ENCODE measurements around the gene PRX. TPM values are rescaled to one million over a fixed set of nuclear protein-coding genes. Genes with fewer than 3 reads are reported as not detected.
A peak's percentile ranks its signal among the peaks of the same experiment; 100 is the strongest.

Gene PRX
- total and polyA plus RNA-seq, 2 of the 13 experiments (the other 11 are each of a cell fraction or from before 2014, with no cell fraction given), result 0.66 TPM

- TF ChIP-seq HMGXB4 (CRISPR knock-in tag; IDR thresholded peaks at IDR 0.05; ENCODE audit: borderline replicate concordance in 1 of 2, low read depth in 1 of 2) (0 out of 4 replicates have a peak, but pooled peaks of 1 of the 2 experiments have one; percentile 10), PAWR (CRISPR knock-in tag; IDR thresholded peaks at IDR 0.05; ENCODE audit: borderline replicate concordance) (no peak), ZNF891 (CRISPR knock-in tag; IDR thresholded peaks at IDR 0.05) (no peak), HOXA9 (CRISPR knock-in tag; IDR thresholded peaks at IDR 0.05; ENCODE audit: borderline replicate concordance) (no peak), TAF15 (IDR thresholded peaks at IDR 0.05; ENCODE audit: low read depth, low read length, poor library complexity, severe bottlenecking) (no peak), ZFP62 (CRISPR knock-in tag; IDR thresholded peaks at IDR 0.05) (no peak), ZNF775 (CRISPR knock-in tag; IDR thresholded peaks at IDR 0.05; ENCODE audit: borderline replicate concordance) (no peak), ZSCAN12 (CRISPR knock-in tag; IDR thresholded peaks at IDR 0.05) (no peak), ZNF331 (CRISPR knock-in tag; IDR thresholded peaks at IDR 0.05) (0 out of 2 replicates have a peak, but pooled peaks have one; percentile 17), MXD4 (CRISPR knock-in tag; IDR thresholded peaks at IDR 0.05) (no peak), BCL6 (CRISPR knock-in tag; IDR thresholded peaks at IDR 0.05) (peak; percentile 69), TP53 (CRISPR knock-in tag; conservative IDR thresholded peaks at IDR 0.05) (no peak), ZFAT (CRISPR knock-in tag; conservative IDR thresholded peaks at IDR 0.05) (no peak), E2F1 (CRISPR knock-in tag; IDR thresholded peaks at IDR 0.05) (no peak), NCOR1 (IDR thresholded peaks at IDR 0.05; ENCODE audit: borderline replicate concordance, low read length) (0 out of 2 replicates have a peak, but pooled peaks have one; percentile 61), DNMT3B (CRISPR knock-in tag; conservative IDR thresholded peaks at IDR 0.05) (no peak), MAZ (IDR thresholded peaks at IDR 0.05; ENCODE audit: borderline replicate concordance, low read depth, low read length) (no peak), MAZ (CRISPR knock-in tag; IDR thresholded peaks at IDR 0.05; ENCODE audit: low read depth) (0 out of 2 replicates have a peak, but pooled peaks have one; percentile 37), TCF12 (IDR thresholded peaks at IDR 0.05) (no peak), TCF12 (CRISPR knock-in tag; IDR thresholded peaks at IDR 0.05) (peak; percentile 52; the same call in 1 of the 2 replicates), ARID4A (CRISPR knock-in tag; IDR thresholded peaks at IDR 0.05; ENCODE audit: borderline replicate concordance) (peak; percentile 48; the same call in 1 of the 2 replicates)
These were observed 48.6 kb upstream of the PRX start (continued) for GRCh38 chr19:40461669-40462221.

Data from HepG2 (cell line).